Measurements from ENCODE around the gene SLC19A2.

The SLC19A2 gene

DNA sequence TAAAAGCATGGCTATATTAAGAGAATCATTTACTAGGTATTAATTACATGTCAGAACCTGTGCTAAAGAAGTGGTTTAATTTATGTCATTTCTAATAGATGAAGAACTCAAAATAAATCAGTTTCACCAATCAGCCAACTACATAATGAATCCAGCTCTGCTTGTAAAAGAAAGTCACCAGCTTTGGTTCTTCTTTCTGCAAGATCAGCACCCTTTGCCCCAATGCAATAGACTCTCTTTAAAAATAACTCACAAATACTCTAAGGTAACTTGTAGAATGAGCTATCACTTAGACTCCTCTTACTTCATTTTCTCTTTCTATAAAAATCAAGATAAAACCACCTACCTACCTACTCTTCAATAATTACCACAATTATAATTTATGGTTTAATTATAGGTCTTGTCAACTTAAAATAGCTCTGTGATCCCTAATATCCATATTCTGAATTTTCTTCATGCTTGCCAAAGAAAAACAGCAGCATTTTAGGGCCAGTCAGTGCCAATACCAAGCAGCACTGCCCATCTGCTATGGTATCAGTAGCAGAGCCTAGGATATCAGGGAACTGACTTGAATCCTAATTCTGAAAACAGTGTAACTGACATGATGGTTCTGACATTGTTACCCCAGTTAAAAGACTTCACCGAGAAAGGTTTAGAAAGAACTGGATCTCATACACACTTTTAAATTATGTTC is 11.3 kb downstream of the SLC19A2 start:
- DNase-seq (ENCODE audit: extremely low spot score), result no peak
- TF ChIP-seq ARNT (IDR thresholded peaks at IDR 0.05) (no peak), LEF1 (IDR thresholded peaks at IDR 0.05; ENCODE audit: borderline replicate concordance) (no peak), ZNF384 (IDR thresholded peaks at IDR 0.05) (no peak), BHLHE40 (IDR thresholded peaks at IDR 0.05; ENCODE audit: borderline replicate concordance) (no peak), CTBP1 (IDR thresholded peaks at IDR 0.05; ENCODE audit: borderline replicate concordance) (no peak), FOXK2 (IDR thresholded peaks at IDR 0.05) (no peak), FOXA1 (IDR thresholded peaks at IDR 0.05) (no peak), TARDBP (IDR thresholded peaks at IDR 0.05) (no peak), FOXM1 (IDR thresholded peaks at IDR 0.05; ENCODE audit: borderline replicate concordance) (no peak), NFRKB (IDR thresholded peaks at IDR 0.05) (no peak), L3MBTL2 (conservative IDR thresholded peaks at IDR 0.05) (no peak), SUZ12 (IDR thresholded peaks at IDR 0.05) (no peak), ELF4 (IDR thresholded peaks at IDR 0.05) (no peak), SP1 (IDR thresholded peaks at IDR 0.05) (no peak), HDGF (IDR thresholded peaks at IDR 0.05; ENCODE audit: borderline replicate concordance) (no peak)
- TF ChIP-seq, protein P1, sequence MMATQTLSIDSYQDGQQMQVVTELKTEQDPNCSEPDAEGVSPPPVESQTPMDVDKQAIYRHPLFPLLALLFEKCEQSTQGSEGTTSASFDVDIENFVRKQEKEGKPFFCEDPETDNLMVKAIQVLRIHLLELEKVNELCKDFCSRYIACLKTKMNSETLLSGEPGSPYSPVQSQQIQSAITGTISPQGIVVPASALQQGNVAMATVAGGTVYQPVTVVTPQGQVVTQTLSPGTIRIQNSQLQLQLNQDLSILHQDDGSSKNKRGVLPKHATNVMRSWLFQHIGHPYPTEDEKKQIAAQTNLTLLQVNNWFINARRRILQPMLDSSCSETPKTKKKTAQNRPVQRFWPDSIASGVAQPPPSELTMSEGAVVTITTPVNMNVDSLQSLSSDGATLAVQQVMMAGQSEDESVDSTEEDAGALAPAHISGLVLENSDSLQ (IDR thresholded peaks at IDR 0.05), result no peak
- CTCF ChIA-PET, result interaction anchor here (0.6 kb wide), 1 partner anchor 8 kb away, joined by 3 read pairs; no protein-coding TSS in a partner anchor
- POLR2A ChIA-PET, result interaction anchor here (1.2 kb wide), 1 partner anchor 12 kb away, joined by 6 read pairs; the partner anchor contains the start of gene SLC19A2

DNA sequence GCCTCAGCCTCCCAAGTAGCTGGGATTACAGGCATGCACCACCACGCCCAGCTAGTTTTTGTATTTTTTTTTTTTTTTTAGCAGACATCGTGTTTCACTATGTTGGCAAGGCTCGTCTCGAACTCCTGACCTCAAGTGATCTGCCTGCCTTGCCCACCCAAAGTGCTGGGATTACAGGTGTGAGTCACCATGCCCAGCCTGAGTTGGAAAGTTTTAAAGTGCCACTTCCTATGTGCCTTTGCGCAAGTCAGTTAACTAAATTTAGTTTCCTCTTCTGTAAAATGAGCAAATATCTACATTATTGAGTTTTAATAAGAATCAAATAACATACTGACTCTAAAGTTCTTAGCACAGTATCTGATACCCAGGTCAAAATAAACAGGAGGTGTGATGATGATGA is 12.4 kb downstream of the SLC19A2 start:
- ChIA-PET CTCF (no interaction called here), POLR2A (no interaction called here)
- no peak for DNase-seq (ENCODE audit: extremely low spot score)
- TF ChIP-seq CTBP1 (IDR thresholded peaks at IDR 0.05; ENCODE audit: borderline replicate concordance) (no peak), FOXA1 (IDR thresholded peaks at IDR 0.05) (no peak), ZNF384 (IDR thresholded peaks at IDR 0.05) (no peak), HDGF (IDR thresholded peaks at IDR 0.05; ENCODE audit: borderline replicate concordance) (no peak), SP1 (IDR thresholded peaks at IDR 0.05) (no peak), L3MBTL2 (conservative IDR thresholded peaks at IDR 0.05) (no peak), FOXK2 (IDR thresholded peaks at IDR 0.05) (no peak), BHLHE40 (IDR thresholded peaks at IDR 0.05; ENCODE audit: borderline replicate concordance) (no peak), LEF1 (IDR thresholded peaks at IDR 0.05; ENCODE audit: borderline replicate concordance) (no peak), SUZ12 (IDR thresholded peaks at IDR 0.05) (no peak), NFRKB (IDR thresholded peaks at IDR 0.05) (no peak)
- TF ChIP-seq, protein P1 (IDR thresholded peaks at IDR 0.05), result no peak

DNA sequence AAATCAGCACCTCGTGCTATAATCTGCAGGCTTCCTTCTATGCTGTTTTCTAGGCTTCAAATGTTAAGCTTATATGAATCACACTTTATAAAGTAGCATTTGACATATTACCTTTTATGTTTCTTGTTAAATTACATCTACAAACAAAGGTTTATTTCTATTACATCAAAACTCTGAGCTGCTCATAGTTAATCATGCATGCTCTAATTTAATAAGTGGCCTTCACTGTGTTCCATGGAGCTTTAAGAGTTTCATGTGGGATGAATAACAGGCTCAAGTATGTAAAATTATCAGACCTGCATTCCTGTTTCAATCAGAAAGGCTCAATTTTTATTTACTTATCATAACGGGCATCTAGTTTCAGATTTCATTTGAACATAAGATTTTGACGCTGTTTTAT is 13.0 kb downstream of the SLC19A2 start:
- TF ChIP-seq, protein P1 (IDR thresholded peaks at IDR 0.05), result no peak
- TF ChIP-seq NFRKB (IDR thresholded peaks at IDR 0.05), result no peak
- TF ChIP-seq LEF1 (IDR thresholded peaks at IDR 0.05; ENCODE audit: borderline replicate concordance), result no peak
- TF ChIP-seq FOXM1 (IDR thresholded peaks at IDR 0.05; ENCODE audit: borderline replicate concordance), result no peak
- TF ChIP-seq ZNF384 (IDR thresholded peaks at IDR 0.05), result no peak
- TF ChIP-seq ELF4 (IDR thresholded peaks at IDR 0.05), result no peak
- TF ChIP-seq ARNT (IDR thresholded peaks at IDR 0.05), result no peak
- no peak for TF ChIP-seq L3MBTL2 (conservative IDR thresholded peaks at IDR 0.05)
- TF ChIP-seq SP1 (IDR thresholded peaks at IDR 0.05), result no peak
- TF ChIP-seq SUZ12 (IDR thresholded peaks at IDR 0.05), result no peak
- no peak for TF ChIP-seq FOXA1 (IDR thresholded peaks at IDR 0.05)
- no peak for TF ChIP-seq HDGF (IDR thresholded peaks at IDR 0.05; ENCODE audit: borderline replicate concordance)
- TF ChIP-seq BHLHE40 (IDR thresholded peaks at IDR 0.05; ENCODE audit: borderline replicate concordance), result no peak
- no peak for TF ChIP-seq CTBP1 (IDR thresholded peaks at IDR 0.05; ENCODE audit: borderline replicate concordance)
- no peak for TF ChIP-seq FOXK2 (IDR thresholded peaks at IDR 0.05)
- no peak for TF ChIP-seq TARDBP (IDR thresholded peaks at IDR 0.05)
- CTCF ChIA-PET, result no interaction called here
- DNase-seq (ENCODE audit: extremely low spot score), result no peak
- POLR2A ChIA-PET, result no interaction called here

DNA sequence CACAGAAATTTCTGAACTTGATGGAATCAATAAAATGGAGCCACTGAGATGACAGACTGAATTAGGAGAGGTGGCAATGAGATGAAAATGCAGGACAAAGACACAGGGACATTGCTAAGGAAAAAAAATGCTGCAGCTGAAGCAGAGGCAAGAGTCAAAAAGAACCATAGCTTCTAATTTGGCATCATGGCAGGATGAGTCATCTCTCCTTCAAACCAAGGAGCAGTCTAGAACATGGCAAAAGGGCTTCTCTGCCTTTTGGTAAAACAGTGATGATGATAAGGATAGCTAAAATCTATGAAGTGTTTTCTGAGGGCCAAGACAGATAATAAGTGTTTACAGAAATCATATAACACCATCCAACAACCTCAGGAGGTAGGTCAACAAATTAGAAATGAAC is 16.8 kb downstream of the SLC19A2 start:
- CTCF ChIA-PET, result no interaction called here

DNA sequence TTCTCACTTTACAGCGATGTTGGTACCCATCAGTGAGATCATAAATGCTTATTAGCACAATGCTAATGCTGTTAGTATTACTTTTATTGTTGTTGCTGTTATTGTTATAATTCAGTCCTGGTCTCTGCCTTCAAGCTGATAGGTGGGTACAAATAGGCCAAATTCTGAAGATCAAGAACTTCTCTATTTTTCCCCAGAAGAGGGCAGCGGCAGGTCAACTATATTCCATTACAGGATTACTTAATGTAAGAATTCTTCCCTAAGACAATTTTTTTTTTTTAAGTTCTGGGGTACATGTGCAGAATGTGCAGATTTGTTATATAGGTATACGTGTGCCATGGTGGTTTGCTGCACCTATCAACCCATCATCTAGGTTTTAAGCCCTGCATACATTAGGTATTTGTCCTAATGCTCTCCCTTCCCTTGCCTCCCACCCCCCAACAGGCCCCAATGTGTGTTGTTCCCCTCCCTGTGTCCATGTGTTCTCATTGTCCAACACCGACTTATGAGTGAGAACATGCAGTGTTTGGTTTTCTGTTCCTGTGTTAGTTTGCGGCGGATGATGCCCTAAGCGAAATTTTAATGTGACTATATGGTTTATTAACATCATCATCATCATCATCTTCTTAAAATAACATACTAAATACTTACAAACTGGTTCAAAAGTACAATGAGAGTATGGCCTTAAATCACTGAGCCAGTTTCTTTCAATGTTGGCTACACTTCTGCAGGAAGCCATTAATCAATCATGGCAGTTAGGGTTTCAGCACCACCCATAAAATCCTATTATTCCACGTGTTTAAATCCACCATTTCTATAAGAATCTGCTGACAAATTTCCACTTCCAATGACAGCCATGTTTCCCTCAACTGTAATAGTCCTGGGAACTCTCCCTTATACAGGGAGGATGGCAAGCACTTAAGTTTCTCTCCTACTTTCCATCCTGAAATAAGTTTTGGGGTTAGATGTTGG is 19.2 kb downstream of the SLC19A2 start:
- CTCF ChIA-PET, result interaction anchor here (1.0 kb wide), 1 partner anchor 79 kb away, joined by 3 read pairs; no protein-coding TSS in a partner anchor
- POLR2A ChIA-PET, result no interaction called here
- TF ChIP-seq HDGF (IDR thresholded peaks at IDR 0.05; ENCODE audit: borderline replicate concordance), result no peak
- TF ChIP-seq, protein P1 (IDR thresholded peaks at IDR 0.05), result peak; percentile 17; the same call in 1 of the 2 replicates
- TF ChIP-seq SUZ12 (IDR thresholded peaks at IDR 0.05), result no peak
- TF ChIP-seq CTBP1 (IDR thresholded peaks at IDR 0.05; ENCODE audit: borderline replicate concordance), result no peak
- no peak for DNase-seq (ENCODE audit: extremely low spot score)

More for the DNA sequence above, 16.8 kb downstream of the SLC19A2 start:
- POLR2A ChIA-PET, result interaction anchor here (1.1 kb wide), 1 partner anchor 17 kb away, joined by 6 read pairs; the partner anchor contains the start of gene SLC19A2
- TF ChIP-seq SP1 (IDR thresholded peaks at IDR 0.05), result no peak
- TF ChIP-seq FOXM1 (IDR thresholded peaks at IDR 0.05; ENCODE audit: borderline replicate concordance), result no peak
- no peak for TF ChIP-seq HDGF (IDR thresholded peaks at IDR 0.05; ENCODE audit: borderline replicate concordance)
- TF ChIP-seq ELF4 (IDR thresholded peaks at IDR 0.05), result no peak
- TF ChIP-seq LEF1 (IDR thresholded peaks at IDR 0.05; ENCODE audit: borderline replicate concordance), result no peak
- DNase-seq (ENCODE audit: extremely low spot score), result no peak

Data from HEK293T (cell line).